Measurements from ENCODE around the gene PKIG.

Gene PKIG

DNA sequence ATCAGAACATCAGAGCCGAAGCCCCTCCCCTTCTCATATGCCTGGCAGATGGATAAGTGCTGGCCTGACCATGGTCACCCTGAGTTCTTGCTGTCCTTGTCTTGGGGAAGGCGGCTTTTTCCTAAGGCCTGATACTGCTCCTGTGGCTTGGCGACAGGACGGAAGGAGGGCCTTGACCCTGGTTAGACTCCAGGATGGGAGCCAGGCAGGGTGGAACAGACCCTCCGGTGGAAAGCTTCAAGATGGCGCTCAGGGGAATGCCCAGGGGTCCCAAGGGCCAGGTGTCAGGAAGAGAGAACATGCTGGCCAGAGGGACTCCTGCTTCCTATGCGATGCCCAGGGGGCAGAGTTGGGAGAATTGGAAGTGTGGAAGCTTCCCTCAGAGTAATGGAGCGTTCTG is 39.6 kb downstream of the PKIG start:
- ChIA-PET CTCF (interaction anchor here (1.2 kb wide), 2 partner anchors 11 to 25 kb away, joined by 3 read pairs; no protein-coding TSS in a partner anchor), POLR2A (no interaction called here)
- DNase-seq (ENCODE audit: low read depth, low spot score): no peak
- no peak overlapping the region for H3K4me3 ChIP-seq (ENCODE audit: low read depth, low read length)
- TF ChIP-seq, protein P1, sequence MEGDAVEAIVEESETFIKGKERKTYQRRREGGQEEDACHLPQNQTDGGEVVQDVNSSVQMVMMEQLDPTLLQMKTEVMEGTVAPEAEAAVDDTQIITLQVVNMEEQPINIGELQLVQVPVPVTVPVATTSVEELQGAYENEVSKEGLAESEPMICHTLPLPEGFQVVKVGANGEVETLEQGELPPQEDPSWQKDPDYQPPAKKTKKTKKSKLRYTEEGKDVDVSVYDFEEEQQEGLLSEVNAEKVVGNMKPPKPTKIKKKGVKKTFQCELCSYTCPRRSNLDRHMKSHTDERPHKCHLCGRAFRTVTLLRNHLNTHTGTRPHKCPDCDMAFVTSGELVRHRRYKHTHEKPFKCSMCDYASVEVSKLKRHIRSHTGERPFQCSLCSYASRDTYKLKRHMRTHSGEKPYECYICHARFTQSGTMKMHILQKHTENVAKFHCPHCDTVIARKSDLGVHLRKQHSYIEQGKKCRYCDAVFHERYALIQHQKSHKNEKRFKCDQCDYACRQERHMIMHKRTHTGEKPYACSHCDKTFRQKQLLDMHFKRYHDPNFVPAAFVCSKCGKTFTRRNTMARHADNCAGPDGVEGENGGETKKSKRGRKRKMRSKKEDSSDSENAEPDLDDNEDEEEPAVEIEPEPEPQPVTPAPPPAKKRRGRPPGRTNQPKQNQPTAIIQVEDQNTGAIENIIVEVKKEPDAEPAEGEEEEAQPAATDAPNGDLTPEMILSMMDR (IDR thresholded peaks at IDR 0.05; ENCODE audit: insufficient read depth, low read length, missing control alignments): no peak

- ChIA-PET CTCF (no interaction called here), POLR2A (no interaction called here)
- TF ChIP-seq, protein P1 (IDR thresholded peaks at IDR 0.05; ENCODE audit: insufficient read depth, low read length, missing control alignments): no peak
- H3K4me3 ChIP-seq (ENCODE audit: low read depth, low read length): no peak overlapping the region
- DNase-seq (ENCODE audit: low read depth, low spot score): no peak
Observed at GRCh38 chr20:44622501-44623270, 40.3 kb downstream of the PKIG start.

DNA sequence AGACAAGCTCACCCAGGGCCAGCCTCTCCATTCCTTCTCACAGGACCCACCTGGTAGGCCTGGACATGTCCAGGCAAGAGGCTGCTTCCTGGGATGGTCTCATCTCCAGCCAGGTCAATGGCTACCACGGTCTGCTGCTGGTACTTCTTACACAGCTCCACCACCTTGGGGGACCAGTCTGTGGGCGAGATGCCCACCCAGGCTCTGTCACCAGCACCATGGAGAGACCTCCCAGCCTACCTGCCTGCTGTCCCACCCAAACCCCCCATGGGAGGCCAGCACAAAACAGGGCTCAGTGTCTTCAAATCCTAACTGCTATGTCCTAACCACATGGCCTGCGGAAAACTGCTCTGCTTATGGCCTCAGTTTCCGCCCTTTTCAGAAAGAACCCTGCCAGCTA is 41.8 kb downstream of the PKIG start:
- POLR2A ChIA-PET: no interaction called here
- DNase-seq (ENCODE audit: low read depth, low spot score): no peak
- TF ChIP-seq, protein P1 (IDR thresholded peaks at IDR 0.05; ENCODE audit: insufficient read depth, low read length, missing control alignments): no peak
- CTCF ChIA-PET: interaction anchor here (1.3 to 1.4 kb wide), 2 partner anchors 14 to 19 kb away, joined by 3 to 4 read pairs; no protein-coding TSS in a partner anchor
- no peak overlapping the region for H3K4me3 ChIP-seq (ENCODE audit: low read depth, low read length)

- no peak overlapping the region for H3K4me3 ChIP-seq (ENCODE audit: low read depth, low read length)
- CTCF ChIA-PET: interaction anchor here (1.4 kb wide), 1 partner anchor 20 kb away, joined by 3 read pairs; no protein-coding TSS in a partner anchor
- POLR2A ChIA-PET: no interaction called here
- DNase-seq (ENCODE audit: low read depth, low spot score): no peak
- TF ChIP-seq, protein P1 (IDR thresholded peaks at IDR 0.05; ENCODE audit: insufficient read depth, low read length, missing control alignments): no peak
Observed at GRCh38 chr20:44624743-44625271, 42.4 kb downstream of the PKIG start.

DNA sequence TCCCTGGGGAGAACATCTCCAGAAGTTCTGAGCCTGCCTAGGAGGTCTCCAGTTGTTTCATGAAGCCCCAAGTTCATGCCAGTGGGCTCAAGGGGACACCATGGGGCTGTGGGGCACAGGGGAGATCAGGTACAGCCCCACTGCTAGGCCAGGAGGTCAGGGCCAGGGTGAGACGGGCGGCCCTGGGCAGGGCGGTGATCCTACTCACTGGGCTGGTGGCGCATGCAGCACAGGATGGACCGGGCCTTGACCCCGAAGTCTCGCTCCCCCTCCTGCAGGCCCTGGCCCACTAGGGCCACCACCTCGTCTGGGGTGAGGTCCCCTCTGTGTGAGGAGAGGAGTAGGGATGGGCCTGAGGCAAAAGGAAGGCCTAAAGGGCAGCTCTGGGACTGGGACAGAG is 43.0 kb downstream of the PKIG start:
- DNase-seq (ENCODE audit: low read depth, low spot score): no peak
- ChIA-PET POLR2A (no interaction called here), CTCF (no interaction called here)
- TF ChIP-seq, protein P1 (IDR thresholded peaks at IDR 0.05; ENCODE audit: insufficient read depth, low read length, missing control alignments): no peak
- H3K4me3 ChIP-seq (ENCODE audit: low read depth, low read length): no peak overlapping the region

DNA sequence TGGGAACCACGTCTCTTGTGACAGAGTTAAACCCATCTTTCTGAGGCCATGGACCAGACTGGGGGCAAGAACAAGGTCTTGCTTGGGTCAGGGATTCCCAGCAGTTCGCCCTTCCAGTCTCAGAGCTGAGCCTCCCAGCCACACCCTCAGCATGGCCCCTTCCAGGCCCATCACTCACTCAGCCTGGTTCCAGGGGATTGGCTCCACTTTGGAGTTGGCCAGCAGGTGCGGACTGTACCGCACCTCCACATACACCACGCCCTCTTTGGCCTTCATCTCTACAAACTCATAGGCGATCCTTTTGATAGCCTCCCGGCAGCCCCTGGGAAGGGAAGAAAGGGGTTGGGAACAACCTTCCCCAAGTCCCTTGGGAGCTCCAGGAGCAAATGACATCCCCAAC is 43.9 kb downstream of the PKIG start:
- no peak for DNase-seq (ENCODE audit: low read depth, low spot score)
- TF ChIP-seq, protein P1 (IDR thresholded peaks at IDR 0.05; ENCODE audit: insufficient read depth, low read length, missing control alignments): no peak
- POLR2A ChIA-PET: no interaction called here
- no peak overlapping the region for H3K4me3 ChIP-seq (ENCODE audit: low read depth, low read length)
- CTCF ChIA-PET: interaction anchor here (1.1 kb wide), 1 partner anchor 16 kb away, joined by 5 read pairs; no protein-coding TSS in a partner anchor

Measured in AG04449 (cell line).